ENCODE results near the gene DAB2IP. TPM values are rescaled to one million over a fixed set of nuclear protein-coding genes. Genes with fewer than 3 reads are reported as not detected.

DAB2IP gene
- total RNA-seq, 1 experiment from 2014 or later: 15.2 TPM

- Histone ChIP-seq H3F3A (ENCODE audit: low read length, unreplicated experiment) (no peaks in the 10 kb centered on the region), H2AFZ (ENCODE audit: low read length) (no peak overlapping the region), H3K27me3 (ENCODE audit: low read length) (no peaks in the 10 kb centered on the region), H3K9me2 (replicated peaks; ENCODE audit: low read length) (no peaks in the 10 kb centered on the region), H4K20me1 (ENCODE audit: low read length) (no peaks in the 10 kb centered on the region), H3K4me2 (ENCODE audit: low read length) (peak overlapping the region; percentile 85), H3K9ac (ENCODE audit: low read length) (no peak overlapping the region), H3K36me3 (ENCODE audit: low read depth, low read length) (no peaks in the 10 kb centered on the region), H3K9me3 (ENCODE audit: low read length) (no peaks in the 10 kb centered on the region), H3K79me2 (ENCODE audit: low read length) (0 out of 2 replicates have a peak, but pooled peaks cover 5% of the 10 kb centered on the region), H3K4me3 (ENCODE audit: low read length) (no peak overlapping the region; the same call in 1 of the 2 replicates), H3K27ac (ENCODE audit: low read length) (no peak overlapping the region), H3K4me1 (ENCODE audit: insufficient read depth, low read length) (peaks cover 13% of the 10 kb centered on the region)
- intact Hi-C loops (cut with micrococcal nuclease): loop anchor here (2.0 to 5.0 kb wide), 3 partner anchors 51 to 250 kb away; no protein-coding TSS in a partner anchor
- POLR2A ChIA-PET (ENCODE audit: unreplicated experiment): no interaction called here
- DNase-seq (no peak), ATAC-seq (no peak)
- BruUV-seq (replicated peaks): no TSS peak
- CTCF ChIA-PET: no interaction called here
- TF ChIP-seq EZH2phosphoT487 (IDR thresholded peaks at IDR 0.05; ENCODE audit: borderline replicate concordance, low read length) (no peak), EZH2 (IDR thresholded peaks at IDR 0.05; ENCODE audit: low read length, unreplicated experiment) (no peak), CTCF (conservative IDR thresholded peaks at IDR 0.05; ENCODE audit: low read depth, low read length) (no peak)
Measured at GRCh38 chr9:121742923-121743322, 91.5 kb downstream of the DAB2IP start.

GRCh38 chr9:121743441-121744001 is 92.1 kb downstream of the DAB2IP start:
- H4K20me1 ChIP-seq (ENCODE audit: low read length): no peaks in the 10 kb centered on the region
- no peaks in the 10 kb centered on the region for H3K27me3 ChIP-seq (ENCODE audit: low read length)
- peak overlapping the region; percentile 85 for H3K4me2 ChIP-seq (ENCODE audit: low read length)
- no peaks in the 10 kb centered on the region for H3K9me3 ChIP-seq (ENCODE audit: low read length)
- H3K4me1 ChIP-seq (ENCODE audit: insufficient read depth, low read length): peaks cover 13% of the 10 kb centered on the region
- ChIA-PET CTCF (no interaction called here), POLR2A (ENCODE audit: unreplicated experiment) (interaction anchor here (1.1 kb wide), 1 partner anchor 220 kb away, joined by 5 read pairs; no protein-coding TSS in a partner anchor)
- peak overlapping the region; percentile 57 for H3K9ac ChIP-seq (ENCODE audit: low read length)
- H3K4me3 ChIP-seq (ENCODE audit: low read length): peak overlapping the region; percentile 64
- 0 out of 2 replicates have a peak overlapping the region, but pooled peaks have one; percentile 5 for H3K27ac ChIP-seq (ENCODE audit: low read length)
- H2AFZ ChIP-seq (ENCODE audit: low read length): peak overlapping the region; percentile 83
- DNase-seq (peak; percentile 82), ATAC-seq (peak; percentile 97)
- intact Hi-C loops (cut with micrococcal nuclease): loop anchor here (2.0 to 5.0 kb wide), 3 partner anchors 51 to 249 kb away; no protein-coding TSS in a partner anchor
- H3K9me2 ChIP-seq (replicated peaks; ENCODE audit: low read length): no peaks in the 10 kb centered on the region
- 0 out of 2 replicates have a peak, but pooled peaks cover 5% of the 10 kb centered on the region for H3K79me2 ChIP-seq (ENCODE audit: low read length)
- H3K36me3 ChIP-seq (ENCODE audit: low read depth, low read length): no peaks in the 10 kb centered on the region
- H3F3A ChIP-seq (ENCODE audit: low read length, unreplicated experiment): no peaks in the 10 kb centered on the region
- TSS peak; percentile 30 for BruUV-seq (replicated peaks)
- TF ChIP-seq CTCF (conservative IDR thresholded peaks at IDR 0.05; ENCODE audit: low read depth, low read length) (no peak), EZH2phosphoT487 (IDR thresholded peaks at IDR 0.05; ENCODE audit: borderline replicate concordance, low read length) (no peak), EZH2 (IDR thresholded peaks at IDR 0.05; ENCODE audit: low read length, unreplicated experiment) (no peak)

Measured in PC-3 (cell line).